RWPE1 (cell line): Measurements from ENCODE around the gene GGT1.
"Not testable (repeated sequence)": the region's sequence is repeated elsewhere in the genome, so short reads cannot be mapped to it uniquely, and the experiment has no call there.

Experiments
- CTCF ChIA-PET: fragments of 350-600 bp; sonication (Branson Sonifier 250); formaldehyde crosslinking; extraction: SDS; loops from one replicate; lab custom pipeline; 2021; lab: Yijun Ruan, JAX
- POLR2A ChIA-PET: fragments of 400-600 bp; formaldehyde crosslinking; extraction: SDS; loops from one replicate; lab custom pipeline; 2020; ENCODE audit warnings: antibody characterized with exemption; ENCODE audit not compliant: low non-redundant PET; lab: Yijun Ruan, JAX
- DNase-seq: peaks from one replicate; pipeline ENCODE4 v3.0.0; 2012; ENCODE audit warnings: low spot score
- H3K27ac ChIP-seq: fragments of 450-650 bp; 2 replicates; pipeline ENCODE4 v1.5.1; 2017
- CTCF ChIP-seq: fragments of 450-650 bp; conservative IDR thresholded peaks from 2 replicates; pipeline ENCODE4 v1.5.1; 2017; ENCODE audit warnings: low read depth, mild to moderate bottlenecking

Gene GGT1

GRCh38 chr22:24599514-24599913 is 3.5 kb upstream of the GGT1 start:
- CTCF ChIA-PET, result no interaction called here
- H3K27ac ChIP-seq, result no peak overlapping the region
- DNase-seq, result no peak
- POLR2A ChIA-PET, result no interaction called here
- TF ChIP-seq CTCF, result no peak

- H3K27ac ChIP-seq, CTCF ChIA-PET, DNase-seq, POLR2A ChIA-PET: not testable (repeated sequence)
Measured at GRCh38 chr22:24599958-24600715, 2.9 kb upstream of the GGT1 start.

- ChIA-PET POLR2A (no interaction called here), CTCF (no interaction called here)
- no peak overlapping the region for H3K27ac ChIP-seq
- DNase-seq, result no peak
- no peak for TF ChIP-seq CTCF
Measured at GRCh38 chr22:24601217-24602104, 1.5 kb upstream of the GGT1 start.

- H3K27ac ChIP-seq, CTCF ChIA-PET, POLR2A ChIA-PET, DNase-seq: not testable (repeated sequence)
Measured at GRCh38 chr22:24602105-24602749, 766 bp upstream of the GGT1 start.

- POLR2A ChIA-PET, DNase-seq, CTCF ChIA-PET, H3K27ac ChIP-seq: not testable (repeated sequence)
Measured at GRCh38 chr22:24603770-24604629, 1.0 kb downstream of the GGT1 start.

- POLR2A ChIA-PET, DNase-seq: not testable (repeated sequence)
Measured at GRCh38 chr22:24606340-24606739, 3.3 kb downstream of the GGT1 start.

GRCh38 chr22:24607429-24607983 is 4.5 kb downstream of the GGT1 start:
- CTCF ChIA-PET, DNase-seq, H3K27ac ChIP-seq, POLR2A ChIA-PET: not testable (repeated sequence)

More at GRCh38 chr22:24606340-24606739, 3.3 kb downstream of the GGT1 start:
- H3K27ac ChIP-seq, CTCF ChIA-PET: not testable (repeated sequence)

GRCh38 chr22:24608327-24608726 is 5.3 kb downstream of the GGT1 start:
- POLR2A ChIA-PET, CTCF ChIA-PET, DNase-seq, H3K27ac ChIP-seq: not testable (repeated sequence)

- CTCF ChIA-PET, POLR2A ChIA-PET, H3K27ac ChIP-seq, DNase-seq: not testable (repeated sequence)
Measured at GRCh38 chr22:24609888-24610287, 6.9 kb downstream of the GGT1 start.

GRCh38 chr22:24614794-24615193 is 11.8 kb downstream of the GGT1 start:
- POLR2A ChIA-PET, CTCF ChIA-PET, DNase-seq, H3K27ac ChIP-seq: not testable (repeated sequence)

- POLR2A ChIA-PET, H3K27ac ChIP-seq, CTCF ChIA-PET, DNase-seq: not testable (repeated sequence)
Measured at GRCh38 chr22:24621244-24621643, 18.3 kb downstream of the GGT1 start.

GRCh38 chr22:24622596-24622995 is 19.6 kb downstream of the GGT1 start:
- H3K27ac ChIP-seq, POLR2A ChIA-PET, DNase-seq: not testable (repeated sequence)
- CTCF ChIA-PET, result interaction anchor here (0.6 kb wide), 1 partner anchor 27 kb away, joined by 8 read pairs; no protein-coding TSS in a partner anchor

GRCh38 chr22:24627911-24628310 is 24.9 kb downstream of the GGT1 start:
- H3K27ac ChIP-seq, DNase-seq, CTCF ChIA-PET, POLR2A ChIA-PET: not testable (repeated sequence)
